Thoracic aorta (tissue), 2 donors: Measurements from ENCODE around the gene KLHL11. TPM values are rescaled to one million over a fixed set of nuclear protein-coding genes. Genes with fewer than 3 reads are reported as not detected.
"Not testable (repeated sequence)": the region's sequence is repeated elsewhere in the genome, so short reads cannot be mapped to it uniquely, and the experiment has no call there.

Experiments
- ATAC-seq: fragments of 150-250 bp; one replicate; pipeline ENCODE4 v1.8.0; 2017; ENCODE audit warnings: low read depth; ENCODE audit not compliant: insufficient number of reproducible peaks, low FRiP score
- DNase-seq: peaks from one replicate; pipeline ENCODE4 v3.0.0-alpha.2; 2020; ENCODE audit warnings: low spot score
- H3K27ac ChIP-seq, 2 donors: fragments of 200-600 bp; sonication (generic); 1 replicate in 1 of 2; 2 replicates in 1 of 2; pipeline ENCODE4 v1.5.1; 2016; ENCODE audit warnings: mild to moderate bottlenecking in 2 of 2, moderate library complexity in 2 of 2
- H3K27me3 ChIP-seq: fragments of 200-600 bp; sonication (generic); replicated peaks from 2 replicates; pipeline ENCODE4 v1.6.0; 2016; ENCODE audit warnings: mild to moderate bottlenecking; ENCODE audit not compliant: insufficient read depth
- H3K36me3 ChIP-seq: fragments of 200-600 bp; sonication (generic); one replicate; pipeline ENCODE4 v1.5.1; 2016
- H3K4me1 ChIP-seq, 2 donors: fragments of 200-600 bp; sonication (generic); 1 replicate in 1 of 2; 2 replicates in 1 of 2; pipeline versions ENCODE4 v1.5.1 to v1.6.0; 2016; ENCODE audit warnings: low read depth in 2 of 2, mild to moderate bottlenecking in 1 of 2; ENCODE audit not compliant: control insufficient read depth in 1 of 2
- H3K4me3 ChIP-seq: fragments of 200-600 bp; sonication (generic); 2 replicates; pipeline ENCODE4 v1.5.1; 2016; ENCODE audit warnings: mild to moderate bottlenecking
- H3K9me3 ChIP-seq: fragments of 200-600 bp; sonication (generic); 2 replicates; pipeline ENCODE4 v1.5.1; 2016
- CTCF ChIP-seq: fragments of 200-600 bp; sonication (generic); IDR thresholded peaks from one replicate; pipeline ENCODE4 v1.5.1; 2019; ENCODE audit warnings: antibody characterized with exemption
- total RNA-seq, 2 donors: library from RNA; depleted of rRNA; stranded (reverse); fragments of >200 nt; gene quantifications; one replicate each; pipeline versions ENCODE4 v1.1.0 to v1.2.3, GENCODE V29; 2016

The KLHL11 gene
- total RNA-seq, 2 donors from 2014 or later, result 22.6 to 28.6 TPM

GRCh38 chr17:41888332-41888965, 23.2 kb upstream of the KLHL11 start:
- Histone ChIP-seq H3K4me1 (no peaks in the 10 kb centered on the region), H3K27me3 (no peaks in the 10 kb centered on the region), H3K36me3 (peaks cover 82% of the 10 kb centered on the region), H3K9me3 (no peaks in the 10 kb centered on the region), H3K27ac (no peak overlapping the region), H3K4me3 (no peak overlapping the region)
- DNase-seq (no peak), ATAC-seq (no peak)
- TF ChIP-seq CTCF, result no peak

GRCh38 chr17:41885733-41886132, 20.5 kb upstream of the KLHL11 start:
- no peak for TF ChIP-seq CTCF
- Histone ChIP-seq H3K4me3 (no peak overlapping the region), H3K36me3 (peaks cover 65% of the 10 kb centered on the region), H3K4me1 (no peaks in the 10 kb centered on the region), H3K27me3 (no peaks in the 10 kb centered on the region), H3K27ac (no peak overlapping the region), H3K9me3 (no peaks in the 10 kb centered on the region)
- DNase-seq (no peak), ATAC-seq (no peak)

GRCh38 chr17:41882756-41883155, 17.5 kb upstream of the KLHL11 start:
- no peaks in the 10 kb centered on the region for H3K4me1 ChIP-seq
- H3K4me3 ChIP-seq, result no peak overlapping the region
- ATAC-seq (no peak), DNase-seq (no peak)
- peaks cover 57% of the 10 kb centered on the region for H3K36me3 ChIP-seq
- no peaks in the 10 kb centered on the region for H3K27me3 ChIP-seq
- no peak for TF ChIP-seq CTCF
- no peak overlapping the region for H3K27ac ChIP-seq
- no peaks in the 10 kb centered on the region for H3K9me3 ChIP-seq

GRCh38 chr17:41880130-41880529, 14.9 kb upstream of the KLHL11 start:
- H3K27ac ChIP-seq, result no peak overlapping the region
- no peak for DNase-seq
- H3K4me1 ChIP-seq, result no peaks in the 10 kb centered on the region
- no peak for TF ChIP-seq CTCF
- ATAC-seq, result no peak
- peaks cover 42% of the 10 kb centered on the region for H3K36me3 ChIP-seq
- no peaks in the 10 kb centered on the region for H3K27me3 ChIP-seq
- no peak overlapping the region for H3K4me3 ChIP-seq
- no peaks in the 10 kb centered on the region for H3K9me3 ChIP-seq

- H3K36me3 ChIP-seq, result peaks cover 56% of the 10 kb centered on the region
- DNase-seq, ATAC-seq, H3K27me3 ChIP-seq, H3K9me3 ChIP-seq, H3K4me3 ChIP-seq, H3K27ac ChIP-seq, H3K4me1 ChIP-seq: not testable (repeated sequence)
Measured at GRCh38 chr17:41874293-41874670, 9.1 kb upstream of the KLHL11 start.
